GM19025 (cell line): Measurements from ENCODE around the gene CHD5.
"Not testable (repeated sequence)": the region's sequence is repeated elsewhere in the genome, so short reads cannot be mapped to it uniquely, and the experiment has no call there.

ENCODE experiments used
- ATAC-seq: cut with Tn5 transposase; IDR thresholded peaks from one replicate; pipeline ENCODE4 v1.9.1; 2021; ENCODE audit warnings: mild to moderate bottlenecking, low read depth, moderate library complexity; ENCODE audit not compliant: unreplicated experiment

Gene CHD5

GRCh38 chr1:6072774-6073479, 107.2 kb downstream of the CHD5 start:
- ATAC-seq = no peak

- no peak for ATAC-seq
Measured at GRCh38 chr1:6071219-6071618, 108.9 kb downstream of the CHD5 start.

- ATAC-seq = no peak
Measured at GRCh38 chr1:6070450-6070974, 109.6 kb downstream of the CHD5 start.

- no peak for ATAC-seq
Measured at GRCh38 chr1:6069573-6069972, 110.5 kb downstream of the CHD5 start.

GRCh38 chr1:6068932-6069331, 111.2 kb downstream of the CHD5 start:
- ATAC-seq = no peak

- no peak for ATAC-seq
Measured at GRCh38 chr1:6068073-6068472, 112.0 kb downstream of the CHD5 start.

GRCh38 chr1:6066680-6067079, 113.4 kb downstream of the CHD5 start:
- no peak for ATAC-seq

GRCh38 chr1:6065093-6065858, 114.8 kb downstream of the CHD5 start:
- ATAC-seq = no peak

GRCh38 chr1:6063532-6064053, 116.5 kb downstream of the CHD5 start:
- ATAC-seq = not testable (repeated sequence)

- no peak for ATAC-seq
Measured at GRCh38 chr1:6062670-6063069, 117.5 kb downstream of the CHD5 start.

- no peak for ATAC-seq
Measured at GRCh38 chr1:6059866-6060265, 120.3 kb downstream of the CHD5 start.

GRCh38 chr1:6057170-6057845, 122.8 kb downstream of the CHD5 start:
- no peak for ATAC-seq

- ATAC-seq = no peak
Measured at GRCh38 chr1:6056572-6056948, 123.6 kb downstream of the CHD5 start.

- ATAC-seq = no peak
Measured at GRCh38 chr1:6054596-6054995, 125.5 kb downstream of the CHD5 start.

GRCh38 chr1:6053206-6053546, 126.9 kb downstream of the CHD5 start:
- ATAC-seq = no peak

- no peak for ATAC-seq
Measured at GRCh38 chr1:6052543-6053205, 127.4 kb downstream of the CHD5 start.
